GM21390 (cell line): ENCODE data around the gene SORBS2.

Experiments used
- ATAC-seq: cut with Tn5 transposase; IDR thresholded peaks from one replicate; pipeline ENCODE4 v1.9.1; 2021; ENCODE audit not compliant: unreplicated experiment

SORBS2 gene

GRCh38 chr4:185597532-185598188, 214.3 kb downstream of the SORBS2 start:
- peak; percentile 82 for ATAC-seq

GRCh38 chr4:185592845-185593488, 219.0 kb downstream of the SORBS2 start:
- no peak for ATAC-seq

- ATAC-seq = no peak
These were observed 219.6 kb downstream of the SORBS2 start for GRCh38 chr4:185592438-185592837.

- no peak for ATAC-seq
These were observed 220.3 kb downstream of the SORBS2 start for GRCh38 chr4:185591679-185592141.

GRCh38 chr4:185590982-185591381, 221.0 kb downstream of the SORBS2 start:
- ATAC-seq = no peak

GRCh38 chr4:185589067-185589836, 222.7 kb downstream of the SORBS2 start:
- ATAC-seq = no peak

- ATAC-seq = peak; percentile 98
These were observed 224.4 kb downstream of the SORBS2 start for GRCh38 chr4:185587427-185588161.

- no peak for ATAC-seq
These were observed 225.0 kb downstream of the SORBS2 start for GRCh38 chr4:185587030-185587426.

GRCh38 chr4:185585211-185585610, 226.8 kb downstream of the SORBS2 start:
- no peak for ATAC-seq

- ATAC-seq = no peak
These were observed 228.2 kb downstream of the SORBS2 start for GRCh38 chr4:185583813-185584212.

- no peak for ATAC-seq
These were observed 229.2 kb downstream of the SORBS2 start for GRCh38 chr4:185582651-185583400.

- no peak for ATAC-seq
These were observed 231.3 kb downstream of the SORBS2 start for GRCh38 chr4:185580699-185581098.

- ATAC-seq = no peak
These were observed 233.7 kb downstream of the SORBS2 start for GRCh38 chr4:185578284-185578683.

GRCh38 chr4:185576962-185577950, 234.7 kb downstream of the SORBS2 start:
- ATAC-seq = no peak

GRCh38 chr4:185576314-185576961, 235.6 kb downstream of the SORBS2 start:
- ATAC-seq = no peak

- ATAC-seq = no peak
These were observed 238.3 kb downstream of the SORBS2 start for GRCh38 chr4:185573651-185574199.

GRCh38 chr4:185570727-185571126, 241.3 kb downstream of the SORBS2 start:
- ATAC-seq = no peak
